ENCODE data around the gene ORAI2. TPM values are rescaled to one million over a fixed set of nuclear protein-coding genes. Genes with fewer than 3 reads are reported as not detected.

Gene ORAI2
- total and polyA plus RNA-seq, 2 of the 13 experiments (the other 11 are each of a cell fraction or from before 2014, with no cell fraction given) = 3.0 to 6.0 TPM

GRCh38 chr7:102451371-102452054, 18.1 kb downstream of the ORAI2 start (continued):
- TF ChIP-seq, protein P1, sequence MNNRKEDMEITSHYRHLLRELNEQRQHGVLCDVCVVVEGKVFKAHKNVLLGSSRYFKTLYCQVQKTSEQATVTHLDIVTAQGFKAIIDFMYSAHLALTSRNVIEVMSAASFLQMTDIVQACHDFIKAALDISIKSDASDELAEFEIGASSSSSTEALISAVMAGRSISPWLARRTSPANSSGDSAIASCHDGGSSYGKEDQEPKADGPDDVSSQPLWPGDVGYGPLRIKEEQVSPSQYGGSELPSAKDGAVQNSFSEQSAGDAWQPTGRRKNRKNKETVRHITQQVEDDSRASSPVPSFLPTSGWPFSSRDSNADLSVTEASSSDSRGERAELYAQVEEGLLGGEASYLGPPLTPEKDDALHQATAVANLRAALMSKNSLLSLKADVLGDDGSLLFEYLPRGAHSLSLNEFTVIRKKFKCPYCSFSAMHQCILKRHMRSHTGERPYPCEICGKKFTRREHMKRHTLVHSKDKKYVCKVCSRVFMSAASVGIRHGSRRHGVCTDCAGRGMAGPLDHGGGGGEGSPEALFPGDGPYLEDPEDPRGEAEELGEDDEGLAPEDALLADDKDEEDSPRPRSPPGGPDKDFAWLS (CRISPR knock-in tag; IDR thresholded peaks at IDR 0.05; ENCODE audit: borderline replicate concordance) = no peak
- TF ChIP-seq ZNF709 (CRISPR knock-in tag; IDR thresholded peaks at IDR 0.05) (no peak), SAFB2 (CRISPR knock-in tag; IDR thresholded peaks at IDR 0.05; ENCODE audit: borderline replicate concordance, low read depth) (no peak), ZNF670 (CRISPR knock-in tag; IDR thresholded peaks at IDR 0.05; ENCODE audit: borderline replicate concordance) (no peak), ZNF510 (CRISPR knock-in tag; IDR thresholded peaks at IDR 0.05; ENCODE audit: low read depth) (no peak), ZNF598 (CRISPR knock-in tag; IDR thresholded peaks at IDR 0.05; ENCODE audit: borderline replicate concordance) (no peak), DMAP1 (CRISPR knock-in tag; IDR thresholded peaks at IDR 0.05) (no peak), ZFY (CRISPR knock-in tag; IDR thresholded peaks at IDR 0.05) (peak; percentile 40; the same call in 1 of the 2 replicates), ZNF124 (CRISPR knock-in tag; IDR thresholded peaks at IDR 0.05) (0 out of 2 replicates have a peak, but pooled peaks have one; percentile 47), HOXD1 (CRISPR knock-in tag; IDR thresholded peaks at IDR 0.05) (0 out of 2 replicates have a peak, but pooled peaks have one; percentile 36), NCOA2 (CRISPR knock-in tag; IDR thresholded peaks at IDR 0.05) (no peak), KMT2A (CRISPR knock-in tag; IDR thresholded peaks at IDR 0.05) (no peak), GATA4 (IDR thresholded peaks at IDR 0.05; ENCODE audit: borderline replicate concordance, low read depth) (no peak), KDM6A (CRISPR knock-in tag; IDR thresholded peaks at IDR 0.05; ENCODE audit: low read depth) (no peak), ZNF660 (CRISPR knock-in tag; IDR thresholded peaks at IDR 0.05; ENCODE audit: borderline replicate concordance, low read depth) (no peak), MAFF (IDR thresholded peaks at IDR 0.05; ENCODE audit: low read depth, low read length) (no peak), ZNF570 (CRISPR knock-in tag; IDR thresholded peaks at IDR 0.05; ENCODE audit: borderline replicate concordance) (no peak), PAX8 (CRISPR knock-in tag; IDR thresholded peaks at IDR 0.05; ENCODE audit: borderline replicate concordance) (no peak), ZNF446 (CRISPR knock-in tag; IDR thresholded peaks at IDR 0.05) (no peak), FOXC1 (CRISPR knock-in tag; IDR thresholded peaks at IDR 0.05; ENCODE audit: borderline replicate concordance) (no peak; the same call in 1 of the 2 replicates), IKZF4 (CRISPR knock-in tag; IDR thresholded peaks at IDR 0.05; ENCODE audit: borderline replicate concordance, low read depth, not compliant biosample characterization) (no peak)
- TF ChIP-seq, protein P2, sequence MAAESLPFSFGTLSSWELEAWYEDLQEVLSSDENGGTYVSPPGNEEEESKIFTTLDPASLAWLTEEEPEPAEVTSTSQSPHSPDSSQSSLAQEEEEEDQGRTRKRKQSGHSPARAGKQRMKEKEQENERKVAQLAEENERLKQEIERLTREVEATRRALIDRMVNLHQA (CRISPR knock-in tag; IDR thresholded peaks at IDR 0.05) = no peak
- TF ChIP-seq, protein P3, sequence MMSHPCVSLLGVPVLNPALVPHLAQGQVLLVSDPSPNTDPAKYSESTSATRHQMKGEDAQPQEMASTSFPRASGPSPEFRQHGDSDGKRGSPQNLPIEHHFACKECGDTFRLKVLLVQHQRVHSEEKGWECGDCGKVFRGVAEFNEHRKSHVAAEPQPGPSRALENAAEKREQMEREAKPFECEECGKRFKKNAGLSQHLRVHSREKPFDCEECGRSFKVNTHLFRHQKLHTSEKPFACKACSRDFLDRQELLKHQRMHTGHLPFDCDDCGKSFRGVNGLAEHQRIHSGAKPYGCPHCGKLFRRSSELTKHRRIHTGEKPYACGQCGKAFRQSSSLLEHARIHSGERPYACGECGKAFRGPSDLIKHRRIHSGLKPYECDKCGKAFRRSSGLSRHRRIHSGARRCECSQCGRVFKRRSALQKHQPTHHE (CRISPR knock-in tag; IDR thresholded peaks at IDR 0.05; ENCODE audit: borderline replicate concordance) = no peak
- TF ChIP-seq, protein P4, sequence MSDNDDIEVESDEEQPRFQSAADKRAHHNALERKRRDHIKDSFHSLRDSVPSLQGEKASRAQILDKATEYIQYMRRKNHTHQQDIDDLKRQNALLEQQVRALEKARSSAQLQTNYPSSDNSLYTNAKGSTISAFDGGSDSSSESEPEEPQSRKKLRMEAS (IDR thresholded peaks at IDR 0.05) = 0 out of 2 replicates have a peak, but pooled peaks have one; percentile 48

Measured in HepG2 (cell line).